Measurements from ENCODE around the gene TMEM79. TPM values are rescaled to one million over a fixed set of nuclear protein-coding genes. Genes with fewer than 3 reads are reported as not detected.

The TMEM79 gene, protein sequence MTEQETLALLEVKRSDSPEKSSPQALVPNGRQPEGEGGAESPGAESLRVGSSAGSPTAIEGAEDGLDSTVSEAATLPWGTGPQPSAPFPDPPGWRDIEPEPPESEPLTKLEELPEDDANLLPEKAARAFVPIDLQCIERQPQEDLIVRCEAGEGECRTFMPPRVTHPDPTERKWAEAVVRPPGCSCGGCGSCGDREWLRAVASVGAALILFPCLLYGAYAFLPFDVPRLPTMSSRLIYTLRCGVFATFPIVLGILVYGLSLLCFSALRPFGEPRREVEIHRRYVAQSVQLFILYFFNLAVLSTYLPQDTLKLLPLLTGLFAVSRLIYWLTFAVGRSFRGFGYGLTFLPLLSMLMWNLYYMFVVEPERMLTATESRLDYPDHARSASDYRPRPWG
- total RNA-seq: 9.4 TPM in 2 replicates

DNA sequence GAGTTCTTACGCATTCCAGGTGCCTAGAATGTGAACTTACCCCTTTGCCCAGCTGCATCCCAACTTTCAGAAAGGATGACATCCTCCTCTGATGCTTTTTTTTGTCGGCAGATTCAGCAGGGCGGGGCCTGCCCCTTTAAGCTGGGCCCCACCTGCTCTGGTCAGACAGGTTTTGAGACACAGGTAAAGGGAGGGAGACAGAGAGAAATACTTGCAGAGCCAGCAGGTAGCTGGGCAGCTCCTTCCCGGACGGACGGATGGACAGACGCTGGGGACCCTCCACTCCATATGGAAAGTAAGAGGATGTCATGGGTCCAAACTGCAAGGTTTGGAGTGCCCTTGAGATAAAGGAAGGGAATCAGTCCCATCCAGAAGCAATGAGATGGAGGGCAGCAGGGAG lies at the start of gene TMEM79:
TMEM79 (plus strand) TSS at position 214 of the 400 bp plus-strand sequence. CDS start 902 bp downstream, outside the sequence.
- intact Hi-C loops (cut with micrococcal nuclease): no loop called here

GRCh38 chr1:156236164-156236563 lies 48.0 kb upstream of the TMEM79 start:
- intact Hi-C loops (cut with micrococcal nuclease): no loop called here

DNA sequence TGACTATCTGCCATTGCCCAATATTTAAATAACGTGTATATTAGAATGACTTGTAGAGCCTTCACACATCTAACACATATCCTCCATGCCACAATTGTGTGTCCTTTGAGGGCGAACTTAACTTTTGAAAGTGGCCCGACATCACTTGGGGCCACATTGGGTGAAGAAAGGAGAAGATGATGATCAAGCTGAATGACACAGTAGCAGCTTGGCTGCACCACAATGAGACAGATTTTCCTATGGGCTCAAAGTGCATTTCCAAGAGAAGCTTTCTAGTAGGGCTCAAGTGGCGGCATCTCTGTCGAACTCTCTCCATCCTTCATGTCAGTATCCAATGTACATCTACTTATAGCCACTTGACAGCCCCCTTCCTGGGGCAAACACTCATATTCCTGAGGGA lies 45.9 kb upstream of the TMEM79 start:
- intact Hi-C loops (cut with micrococcal nuclease): no loop called here

DNA sequence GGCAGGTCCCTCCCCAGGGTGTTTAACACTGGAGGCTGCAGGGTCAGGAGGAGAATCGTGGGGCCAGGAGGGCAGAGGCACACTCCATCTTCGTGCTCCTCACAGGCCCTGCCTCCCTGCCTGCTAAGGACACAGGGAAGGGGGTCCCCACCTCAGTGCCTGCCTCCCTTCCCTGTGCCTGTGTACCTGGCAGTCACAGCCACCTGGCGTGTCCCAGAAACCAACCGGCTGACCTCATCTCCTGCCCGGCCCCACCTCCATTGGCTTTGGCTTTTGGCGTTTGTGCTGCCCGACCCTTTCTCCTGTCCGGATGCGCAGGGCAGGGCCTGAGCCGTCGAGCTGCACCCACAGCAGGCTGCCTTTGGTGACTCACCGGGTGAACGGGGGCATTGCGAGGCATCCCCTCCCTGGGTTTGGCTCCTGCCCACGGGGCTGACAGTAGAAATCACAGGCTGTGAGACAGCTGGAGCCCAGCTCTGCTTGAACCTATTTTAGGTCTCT lies 42.8 kb upstream of the TMEM79 start:
- intact Hi-C loops (cut with micrococcal nuclease): no loop called here

DNA sequence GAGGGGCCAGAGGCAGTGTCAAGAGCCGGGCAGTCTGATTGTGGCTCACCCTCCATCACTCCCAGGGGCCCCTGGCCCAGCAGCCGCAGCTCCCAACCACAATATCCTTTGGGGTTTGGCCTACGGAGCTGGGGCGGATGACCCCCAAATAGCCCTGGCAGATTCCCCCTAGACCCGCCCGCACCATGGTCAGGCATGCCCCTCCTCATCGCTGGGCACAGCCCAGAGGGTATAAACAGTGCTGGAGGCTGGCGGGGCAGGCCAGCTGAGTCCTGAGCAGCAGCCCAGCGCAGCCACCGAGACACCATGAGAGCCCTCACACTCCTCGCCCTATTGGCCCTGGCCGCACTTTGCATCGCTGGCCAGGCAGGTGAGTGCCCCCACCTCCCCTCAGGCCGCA lies 42.2 kb upstream of the TMEM79 start, which contains the start of gene BGLAP:
BGLAP (plus strand) TSS at position 259 of the 400 bp plus-strand sequence; CDS start at position 307, 48 bp downstream.
- intact Hi-C loops (cut with micrococcal nuclease): no loop called here

- intact Hi-C loops (cut with micrococcal nuclease): no loop called here
Measured at GRCh38 chr1:156242738-156243137, 41.4 kb upstream of the TMEM79 start.

- intact Hi-C loops (cut with micrococcal nuclease): no loop called here
Measured at GRCh38 chr1:156244126-156244525, 40.0 kb upstream of the TMEM79 start.

DNA sequence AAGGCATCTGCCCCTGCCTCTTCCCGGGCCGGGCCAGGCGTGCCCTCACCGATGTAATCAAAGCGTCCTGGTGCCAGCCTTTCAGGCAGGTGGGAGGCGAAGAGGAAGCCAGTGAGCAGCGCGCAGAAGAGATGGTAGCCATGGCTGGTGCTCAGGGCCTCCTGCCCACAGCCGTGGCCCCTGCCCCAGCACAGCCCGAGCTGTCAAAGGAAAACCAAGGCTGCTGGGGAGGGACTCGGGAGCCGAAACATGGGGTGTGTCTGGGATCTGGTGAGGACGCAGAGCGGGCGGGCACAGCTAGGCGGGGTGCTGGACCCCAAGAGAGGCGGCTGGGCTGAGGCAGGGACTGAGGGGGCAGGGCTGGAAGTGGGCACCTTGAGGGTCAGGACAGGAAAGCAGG lies 39.4 kb upstream of the TMEM79 start:
- intact Hi-C loops (cut with micrococcal nuclease): no loop called here

DNA sequence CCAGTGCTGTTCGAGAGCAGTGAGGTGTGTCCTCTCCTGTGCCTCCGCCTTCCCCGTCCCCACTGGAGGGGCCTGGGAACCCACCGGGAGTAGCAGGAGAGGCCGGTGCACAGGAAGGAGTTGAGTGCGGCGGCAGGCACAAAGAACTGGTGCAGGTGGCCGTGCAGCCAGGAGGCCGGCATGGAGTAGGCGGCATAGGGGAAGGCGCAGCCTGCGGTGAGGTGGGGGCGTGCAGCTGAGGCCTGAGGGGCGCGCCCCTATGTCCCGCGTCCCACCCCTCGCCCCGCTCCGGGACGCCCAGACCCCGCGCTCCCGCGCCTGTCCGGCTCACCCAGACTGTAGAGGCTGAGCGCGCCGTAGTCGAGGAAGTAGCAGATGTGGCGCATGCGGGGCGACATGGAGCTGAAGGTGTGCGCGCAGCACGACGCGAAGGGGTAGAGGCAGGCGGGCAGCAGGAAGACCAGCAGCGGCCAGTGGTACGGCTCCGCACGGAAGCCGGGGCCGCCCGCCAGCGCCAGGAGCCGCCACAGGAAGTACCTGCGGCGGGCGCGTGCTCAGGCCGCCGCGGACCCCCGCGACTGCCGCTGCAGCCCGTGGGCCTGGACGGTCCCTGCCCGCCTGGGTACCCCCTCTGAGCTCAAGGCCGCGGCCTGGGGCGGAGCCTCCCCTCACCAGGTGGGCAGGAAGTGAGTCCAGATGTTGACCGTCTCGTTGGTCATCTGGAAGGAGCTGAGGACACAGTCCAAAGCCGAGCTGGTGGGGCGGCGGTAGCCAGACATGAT lies 38.5 kb upstream of the TMEM79 start:
- intact Hi-C loops (cut with micrococcal nuclease): no loop called here

DNA sequence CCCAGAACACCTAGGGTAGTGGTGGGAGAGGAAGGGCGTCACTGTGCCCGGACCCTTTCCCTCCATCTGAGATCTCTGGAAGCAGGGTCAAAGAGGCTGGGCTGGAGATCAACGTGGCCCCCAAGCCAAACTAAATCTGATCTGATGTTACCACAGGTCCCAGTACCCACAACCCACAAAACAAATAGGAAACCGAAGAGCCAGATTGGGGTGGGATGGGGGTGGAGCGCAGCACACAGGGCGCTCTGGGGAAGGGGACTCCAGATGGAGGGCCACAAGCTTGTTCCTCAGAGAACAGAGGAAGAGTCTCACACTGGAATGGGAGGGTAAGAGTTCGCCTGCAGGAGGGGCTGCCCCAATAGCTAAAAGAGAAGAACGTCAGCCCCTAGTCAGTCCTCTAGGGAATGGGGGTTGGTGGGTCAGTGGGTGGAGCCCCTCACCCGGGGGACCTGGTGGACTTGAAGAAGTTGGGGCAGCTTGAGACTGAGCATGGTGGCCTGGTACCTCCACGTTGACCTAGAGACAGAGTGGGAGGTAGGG lies 37.8 kb upstream of the TMEM79 start:
- intact Hi-C loops (cut with micrococcal nuclease): no loop called here

DNA sequence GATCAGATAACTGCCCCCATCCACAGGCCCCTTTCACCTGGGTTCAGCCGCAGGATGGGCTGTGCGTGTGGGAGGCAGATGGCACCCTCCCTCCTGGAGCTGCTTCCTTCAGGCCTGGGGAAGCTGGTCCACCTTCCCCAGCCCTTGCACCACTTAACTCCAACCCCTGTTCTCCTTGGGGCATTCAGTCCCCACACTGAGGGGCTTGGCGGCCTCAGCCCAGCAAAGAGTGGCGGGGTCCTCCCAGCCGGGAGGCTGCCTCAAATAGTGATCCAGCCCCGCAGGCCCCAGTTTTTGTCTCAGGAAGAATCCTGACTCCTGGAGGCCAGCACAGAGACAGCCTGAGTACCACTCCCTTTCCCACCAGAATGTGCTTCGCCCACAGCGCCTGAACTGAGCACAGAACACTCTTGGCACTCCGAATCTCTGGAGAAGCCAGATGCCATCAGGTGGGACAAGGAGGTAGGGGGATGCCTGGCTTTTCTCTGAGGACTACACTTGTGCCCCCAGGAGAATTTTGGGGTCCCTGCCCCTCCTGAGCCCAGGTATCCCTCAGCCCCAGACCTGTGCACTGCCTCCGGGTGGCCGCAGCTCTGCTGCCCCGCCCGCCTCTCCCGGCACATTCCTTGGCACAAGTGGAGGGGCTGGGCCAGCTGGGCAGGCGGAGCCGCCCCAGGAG lies 37.2 kb upstream of the TMEM79 start:
- intact Hi-C loops (cut with micrococcal nuclease): no loop called here

DNA sequence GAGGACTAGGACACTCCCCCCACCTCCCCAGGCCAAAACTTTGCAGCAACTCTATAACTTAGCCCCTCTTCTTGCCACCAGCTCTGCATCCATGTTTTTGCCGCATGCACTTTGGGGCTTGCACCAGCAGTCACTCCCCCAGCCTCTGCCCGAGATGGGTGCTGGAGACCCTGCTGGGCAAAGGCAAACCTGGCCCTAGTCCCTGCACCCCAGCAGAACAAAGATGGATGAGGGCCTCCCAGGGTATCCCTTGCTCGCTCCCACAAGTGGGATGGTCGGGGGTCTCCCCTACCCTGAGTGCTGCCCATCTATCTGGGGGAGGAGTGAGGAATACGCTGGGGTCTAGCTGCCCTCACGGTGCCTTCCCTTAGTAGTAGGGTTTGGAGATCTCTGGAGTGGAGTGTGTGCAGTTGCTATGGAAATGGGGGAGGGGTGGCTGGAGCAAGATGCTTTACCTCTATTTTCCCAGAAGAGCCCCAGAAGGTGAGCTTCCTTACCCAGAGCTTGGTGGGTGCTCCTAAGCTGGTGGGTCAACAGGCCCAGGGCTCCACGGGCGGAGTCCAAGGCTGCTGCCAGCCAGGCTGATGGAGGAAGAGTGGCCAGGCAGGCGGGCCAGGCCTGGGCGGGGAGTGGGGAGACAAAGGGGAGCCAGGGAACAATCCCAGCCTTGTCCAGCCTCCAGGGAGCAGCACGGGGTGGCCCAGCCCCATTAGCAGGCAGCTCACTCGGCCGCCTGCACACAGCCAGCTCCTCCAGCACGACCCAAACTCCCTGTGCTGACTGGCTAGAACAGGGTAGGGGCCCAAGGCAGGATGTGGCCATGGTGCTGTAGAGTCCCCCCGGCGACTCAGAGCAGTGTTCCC lies 36.4 kb upstream of the TMEM79 start, which contains the start of gene PAQR6:
PAQR6 (minus strand) TSS at position 597 of the 863 bp plus-strand sequence. CDS start 1,325 bp downstream, outside the sequence.
- intact Hi-C loops (cut with micrococcal nuclease): no loop called here

DNA sequence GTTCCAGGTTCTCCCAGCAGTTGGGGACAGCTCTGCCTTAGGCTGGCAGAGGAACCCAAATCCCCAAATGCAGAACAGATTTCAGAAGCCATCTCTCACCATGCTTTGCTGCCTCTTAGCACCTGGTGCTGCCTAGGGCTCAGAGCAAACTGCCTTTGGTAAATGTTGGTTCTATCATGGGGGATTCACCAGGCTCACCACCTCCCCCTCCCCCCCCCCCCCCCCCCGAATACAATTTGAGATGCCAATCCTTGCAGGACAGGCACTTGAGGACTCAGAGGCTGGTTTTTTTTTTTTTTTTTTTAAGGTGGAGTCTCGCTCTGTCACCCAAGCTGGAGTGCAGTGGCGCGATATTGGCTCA lies 35.8 kb upstream of the TMEM79 start:
- intact Hi-C loops (cut with micrococcal nuclease): no loop called here

GRCh38 chr1:156249593-156249992 lies 34.5 kb upstream of the TMEM79 start:
- intact Hi-C loops (cut with micrococcal nuclease): no loop called here

DNA sequence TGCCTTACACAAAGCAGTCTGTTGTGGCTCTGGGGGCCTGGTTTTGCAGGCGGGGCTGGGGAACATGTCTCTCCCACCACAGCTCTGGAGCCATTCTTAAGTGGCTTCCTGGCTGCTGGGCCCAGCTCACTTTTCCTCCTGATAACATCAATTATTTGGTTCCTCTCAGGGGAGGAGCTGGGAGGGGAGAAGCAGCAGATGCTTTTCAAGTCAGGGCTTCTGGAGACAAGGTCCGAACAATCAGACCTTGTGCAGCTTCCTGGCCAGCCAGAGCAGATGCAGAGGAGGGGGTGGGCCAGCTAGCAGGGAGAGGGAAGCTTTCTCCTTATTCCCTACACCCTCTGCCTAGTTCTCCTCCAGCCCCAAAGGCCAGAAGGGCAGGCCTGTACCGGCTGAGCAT lies 32.6 kb upstream of the TMEM79 start:
- intact Hi-C loops (cut with micrococcal nuclease): no loop called here

DNA sequence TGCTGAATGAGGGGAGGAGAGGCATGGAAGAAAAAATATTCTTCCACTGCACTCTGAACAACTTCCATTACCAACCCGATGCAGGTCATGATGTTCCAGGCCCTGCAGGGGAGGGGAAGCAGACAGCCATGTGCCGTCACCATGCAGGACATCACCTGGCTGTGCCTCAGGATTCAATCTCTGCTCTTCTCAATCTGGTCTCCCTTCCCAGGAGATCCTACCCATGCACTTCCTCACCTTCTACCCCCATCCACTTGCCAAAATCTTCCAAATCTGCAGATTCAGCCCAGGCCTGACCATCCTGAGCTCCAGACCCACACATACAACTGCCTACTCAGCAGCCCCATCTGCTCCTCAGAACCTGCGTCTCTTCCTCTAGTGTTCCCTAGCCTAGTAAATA lies 30.5 kb upstream of the TMEM79 start:
- intact Hi-C loops (cut with micrococcal nuclease): no loop called here

DNA sequence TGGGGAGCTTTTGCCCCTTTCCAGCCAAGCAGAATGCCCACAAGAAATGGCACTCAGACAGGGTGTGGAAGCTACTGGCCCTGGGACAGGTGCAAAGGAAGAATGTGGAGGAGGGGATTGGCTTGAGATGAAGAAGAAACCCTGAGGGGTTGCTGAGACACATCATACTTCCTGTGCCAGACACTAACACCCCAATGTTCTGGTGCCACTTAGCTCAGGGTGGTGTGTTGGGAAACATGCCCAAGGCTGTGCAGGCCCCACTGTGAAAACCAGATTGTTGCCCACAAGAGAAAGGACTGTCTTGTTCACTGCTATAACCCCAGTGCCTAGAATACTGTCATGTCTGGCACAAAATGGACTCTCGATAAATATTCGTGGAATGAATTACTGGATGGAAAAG lies 26.4 kb upstream of the TMEM79 start:
- intact Hi-C loops (cut with micrococcal nuclease): no loop called here

DNA sequence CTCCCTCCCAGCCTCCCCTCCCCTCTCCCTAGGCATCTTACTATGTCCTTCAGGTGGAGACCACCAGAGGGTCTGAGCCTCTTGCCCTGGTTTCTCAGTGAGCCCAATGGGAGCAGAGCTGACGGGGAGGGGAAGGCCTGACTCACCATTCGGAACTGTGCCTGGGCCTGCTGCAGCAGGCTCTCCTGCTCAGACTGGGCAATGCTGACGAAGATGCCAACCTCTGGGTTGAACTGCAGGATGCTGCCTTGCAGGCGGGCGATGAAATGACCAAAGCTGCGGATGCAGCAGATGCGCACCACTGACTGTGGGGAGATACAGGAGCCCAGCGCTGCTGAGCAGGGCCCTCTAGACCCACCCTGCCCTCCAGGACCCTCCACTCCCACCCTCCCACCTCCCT lies 25.3 kb upstream of the TMEM79 start:
- intact Hi-C loops (cut with micrococcal nuclease): no loop called here

DNA sequence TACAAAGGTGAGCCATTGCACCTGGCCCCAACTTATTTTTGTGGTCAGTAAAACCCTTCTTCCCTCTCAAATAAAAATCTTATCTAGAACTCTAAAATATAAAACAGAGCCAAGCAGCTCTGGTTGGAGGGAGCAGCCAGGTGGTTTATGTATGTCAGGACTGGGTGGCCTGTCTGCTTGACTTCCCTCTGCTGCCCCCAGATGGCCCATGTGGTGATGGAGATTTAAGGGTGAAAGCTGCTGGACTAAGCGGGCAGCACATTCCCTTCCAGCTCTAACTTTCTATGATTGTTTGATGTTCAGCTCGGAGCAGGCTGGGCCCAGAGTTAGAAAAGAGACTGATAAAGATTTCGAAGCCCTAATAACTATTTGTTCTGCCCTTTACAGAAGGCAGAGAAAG lies 24.3 kb upstream of the TMEM79 start:
- intact Hi-C loops (cut with micrococcal nuclease): no loop called here

- intact Hi-C loops (cut with micrococcal nuclease): no loop called here
Measured at GRCh38 chr1:156260896-156261295, 23.2 kb upstream of the TMEM79 start.
